GM19468 (cell line): ENCODE measurements around the gene MBP.
"Not testable (repeated sequence)": the region's sequence is repeated elsewhere in the genome, so short reads cannot be mapped to it uniquely, and the experiment has no call there.

Source experiments
- ATAC-seq: cut with Tn5 transposase; IDR thresholded peaks from one replicate; pipeline ENCODE4 v1.9.1; 2021; ENCODE audit warnings: mild to moderate bottlenecking, moderate library complexity, moderate number of reproducible peaks; ENCODE audit not compliant: unreplicated experiment; ENCODE audit errors: extremely low read depth

MBP gene

DNA sequence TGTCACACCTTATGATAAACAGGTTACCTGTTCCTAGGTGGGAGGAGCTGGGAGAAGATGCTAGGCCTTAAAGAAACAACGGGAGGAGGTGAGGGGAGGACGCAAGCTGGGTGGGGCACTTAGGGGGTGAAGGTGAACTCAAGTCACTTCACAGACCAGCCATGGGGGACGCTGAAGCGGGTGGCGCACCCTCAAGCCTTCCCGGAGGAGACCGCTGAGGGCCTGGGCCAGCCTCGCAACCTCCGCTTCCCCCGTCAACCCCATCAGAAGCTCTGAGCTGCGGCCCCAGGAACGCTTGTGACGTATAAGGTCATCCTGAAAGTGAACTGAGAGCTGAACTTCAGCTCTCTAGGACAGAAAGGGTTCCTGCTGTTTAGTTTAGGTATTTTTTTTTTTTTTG, 133.5 kb downstream of the MBP start:
- ATAC-seq = no peak

DNA sequence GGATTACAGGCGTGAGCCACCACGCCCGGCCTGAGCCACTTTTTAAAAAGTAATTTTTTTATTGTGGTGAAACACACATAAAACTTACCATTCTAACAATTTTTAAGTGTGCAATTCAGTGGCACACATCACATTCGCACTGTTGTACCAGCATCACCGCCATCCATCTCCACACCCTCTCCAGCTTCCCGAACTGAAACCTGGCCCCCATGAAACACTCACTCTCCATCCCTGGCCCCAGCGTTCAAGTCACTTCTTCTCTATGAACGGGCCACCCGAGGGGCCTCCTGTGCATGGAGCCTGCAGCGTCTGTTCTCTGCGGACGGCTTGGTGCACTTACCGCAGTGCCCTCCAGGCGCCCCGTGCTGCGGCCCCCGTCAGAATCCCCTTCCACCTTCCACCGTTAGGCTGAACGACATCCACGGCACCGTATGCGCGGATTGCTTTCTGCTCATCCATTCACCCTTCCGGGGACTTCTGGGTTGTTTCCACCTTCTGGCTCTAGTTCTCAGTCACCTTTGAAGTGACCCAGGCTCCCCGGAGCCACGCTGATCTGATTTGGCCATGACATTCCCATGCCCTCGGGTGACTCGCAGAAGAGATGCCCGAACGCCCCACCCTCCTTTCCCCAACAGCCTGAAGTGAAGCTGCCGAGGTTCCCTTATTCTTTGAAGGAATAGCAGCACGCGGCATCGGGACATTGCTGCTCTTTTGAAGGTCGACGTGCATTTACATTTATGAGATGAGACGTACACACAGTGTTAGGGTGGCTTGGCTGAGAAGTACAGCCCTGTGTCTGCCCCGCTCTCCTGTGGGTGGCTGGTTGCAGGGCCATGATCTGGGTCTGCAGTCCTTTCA, 134.4 kb downstream of the MBP start:
- ATAC-seq = no peak

DNA sequence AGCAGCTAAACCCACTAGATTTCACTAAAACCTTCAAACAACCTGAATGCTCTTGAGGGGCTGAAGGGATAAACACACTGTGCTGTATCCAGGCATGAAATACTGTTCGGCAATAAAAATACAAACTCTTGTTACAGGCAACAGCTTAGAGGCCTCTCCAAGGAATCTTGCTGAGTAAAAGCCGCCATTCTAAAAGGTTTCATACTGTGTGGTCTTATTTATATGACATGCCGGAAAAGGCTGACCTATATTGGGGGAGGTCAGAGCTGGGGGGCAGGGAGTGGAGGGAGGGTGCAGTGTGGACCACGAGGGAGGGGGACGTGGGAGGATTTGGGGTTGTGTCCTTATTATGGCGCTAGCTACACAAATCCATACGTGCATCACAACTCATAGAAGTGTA, 136.2 kb downstream of the MBP start:
- ATAC-seq = no peak

DNA sequence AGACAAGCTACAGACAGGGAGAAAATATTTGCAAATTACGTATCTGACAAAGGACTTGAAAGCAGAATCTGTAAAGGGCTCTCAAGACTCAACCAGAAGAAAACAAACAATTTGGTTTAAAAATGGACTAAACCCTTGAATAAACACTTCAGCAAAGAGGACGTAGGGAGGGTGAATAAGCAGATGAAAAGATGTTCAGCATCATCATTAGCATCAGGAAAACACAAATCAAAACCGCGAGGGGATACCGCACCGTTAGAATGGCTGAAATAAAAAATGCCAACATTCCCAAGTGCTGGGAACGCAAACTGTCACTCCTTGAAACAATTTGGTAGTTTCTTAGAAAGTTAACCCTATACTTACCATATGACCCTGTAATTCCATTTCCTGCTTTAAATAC, 136.7 kb downstream of the MBP start:
- ATAC-seq = no peak

DNA sequence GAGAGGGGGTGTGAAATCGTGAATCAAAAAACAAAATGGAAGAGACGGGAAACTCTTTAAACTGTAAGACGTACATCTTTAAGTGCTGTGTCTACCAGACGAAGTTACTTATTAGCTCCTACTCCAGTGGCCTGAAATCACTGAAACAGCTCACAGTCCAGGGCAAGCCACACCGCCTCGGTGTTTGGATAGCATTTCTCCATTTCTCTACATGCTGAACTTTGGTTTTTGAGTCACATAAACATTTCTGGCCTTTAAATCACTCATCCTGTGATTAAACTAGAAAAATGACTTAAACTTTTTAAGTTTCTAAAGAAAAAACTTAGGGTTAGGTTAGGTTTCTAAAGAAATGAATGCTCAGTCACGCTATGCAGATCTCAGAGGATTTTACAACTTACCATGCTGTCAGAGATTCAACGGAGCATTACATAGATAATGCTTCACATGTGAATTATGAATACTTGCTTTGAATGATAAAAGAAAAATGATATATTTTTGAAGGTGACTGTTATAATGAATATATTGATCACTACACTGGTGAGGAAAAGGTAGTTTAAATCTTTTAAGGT, 138.4 kb downstream of the MBP start:
- ATAC-seq = no peak

DNA sequence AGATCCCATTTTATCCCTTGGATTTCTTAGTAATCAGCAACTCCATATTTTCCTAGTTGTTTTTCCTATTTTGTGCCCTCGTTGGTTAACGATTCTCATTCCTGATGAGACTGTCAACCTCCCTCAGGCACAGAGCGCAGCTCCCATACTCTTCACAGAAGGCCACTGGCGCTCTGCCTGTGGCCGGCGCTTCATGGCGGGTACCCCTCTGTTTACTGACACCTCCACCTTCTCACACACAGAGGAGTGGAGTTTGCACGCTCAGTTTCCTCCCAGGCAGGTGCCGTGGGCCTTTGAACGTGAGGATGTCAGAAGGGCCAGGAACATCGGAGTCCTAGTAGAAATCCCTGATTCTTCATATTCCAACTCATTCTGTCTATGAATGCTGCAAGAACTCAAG, 139.0 kb downstream of the MBP start:
- no peak for ATAC-seq

DNA sequence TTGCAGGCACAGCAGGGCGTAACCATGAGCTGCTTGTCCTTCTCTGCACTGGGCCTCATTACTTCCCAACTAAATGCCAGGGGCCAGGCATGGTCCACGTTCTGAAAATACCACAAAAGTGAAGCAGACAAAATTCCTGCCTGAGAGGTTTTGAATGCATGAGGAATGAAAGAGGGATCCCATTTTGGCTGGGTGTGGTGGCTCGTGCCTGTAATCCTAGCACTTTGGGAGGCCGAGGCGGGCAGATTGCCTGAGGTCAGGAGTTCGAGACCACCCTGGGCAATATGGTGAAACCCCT, 139.5 kb downstream of the MBP start:
- ATAC-seq = no peak

DNA sequence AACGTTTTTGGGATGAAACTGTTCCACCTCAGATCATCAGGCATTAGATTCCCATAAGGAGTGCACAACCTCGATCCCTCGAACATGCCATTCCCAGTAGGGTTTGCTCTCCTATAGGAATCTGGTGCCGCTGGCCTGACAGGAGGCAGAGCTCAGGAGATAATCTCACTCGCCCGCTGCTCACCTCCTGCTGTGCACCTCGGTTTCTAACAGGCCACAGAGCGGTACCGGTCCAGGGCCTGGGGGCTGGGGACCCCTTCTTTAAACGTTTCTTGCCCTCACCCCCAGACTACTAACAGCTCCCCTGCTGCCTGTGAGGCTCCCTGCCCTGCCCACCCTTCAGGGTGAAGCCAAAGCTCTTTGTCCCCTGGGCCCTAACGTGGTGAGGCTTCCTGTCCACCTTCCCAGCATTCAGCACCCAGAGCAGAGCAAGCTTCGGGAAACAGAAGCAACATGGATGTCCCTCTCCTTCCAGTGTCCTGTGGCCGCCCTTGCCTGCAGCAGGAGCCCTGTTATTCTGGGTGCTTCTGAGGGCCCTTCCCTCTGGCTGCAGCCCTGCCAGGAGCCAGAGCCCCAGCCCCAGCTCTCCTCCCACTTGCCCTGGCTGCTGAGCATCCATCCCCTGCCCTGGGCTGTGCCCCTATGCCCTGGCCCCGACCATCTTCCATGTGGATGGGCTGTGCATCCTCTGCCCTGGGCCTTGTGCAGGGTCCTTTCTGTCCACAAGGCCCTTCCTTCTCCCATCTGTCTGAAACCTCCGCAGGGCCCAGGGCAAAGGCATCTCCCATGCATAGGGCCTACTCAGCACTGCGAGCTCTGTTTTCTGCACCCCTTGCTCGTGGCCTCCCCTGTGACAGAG, 140.1 kb downstream of the MBP start:
- no peak for ATAC-seq

DNA sequence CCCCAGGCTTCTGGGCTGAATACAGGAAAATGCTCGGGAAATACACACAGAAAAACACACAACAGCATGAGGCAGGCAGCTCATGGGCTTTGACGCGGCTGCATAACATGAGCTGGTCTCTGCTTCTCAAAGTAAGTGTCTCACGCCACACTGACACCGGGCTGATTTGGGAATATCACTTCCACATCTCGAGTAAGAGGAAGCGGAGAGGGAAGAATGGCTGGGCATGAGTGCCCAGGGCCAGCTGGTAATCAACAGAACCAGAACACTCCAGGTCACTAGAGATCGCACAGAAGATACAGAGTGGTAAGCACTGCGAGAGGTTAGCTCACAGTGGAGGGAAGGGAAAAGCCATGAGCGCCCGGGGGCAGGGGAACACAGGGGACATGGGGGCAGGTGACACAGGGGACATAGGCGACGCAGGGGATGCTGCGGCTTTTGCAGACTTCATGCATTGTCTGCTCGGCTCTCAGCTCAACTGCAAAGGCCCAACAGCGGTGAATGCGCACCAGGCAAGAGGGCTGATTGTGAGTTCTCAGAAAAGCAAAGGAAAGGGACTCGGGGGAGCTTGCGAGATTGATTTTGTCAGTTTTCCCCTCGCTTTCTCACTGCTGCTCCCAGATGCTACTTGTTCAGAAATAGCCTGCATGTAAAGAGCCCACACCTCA, 141.4 kb downstream of the MBP start:
- ATAC-seq = no peak

DNA sequence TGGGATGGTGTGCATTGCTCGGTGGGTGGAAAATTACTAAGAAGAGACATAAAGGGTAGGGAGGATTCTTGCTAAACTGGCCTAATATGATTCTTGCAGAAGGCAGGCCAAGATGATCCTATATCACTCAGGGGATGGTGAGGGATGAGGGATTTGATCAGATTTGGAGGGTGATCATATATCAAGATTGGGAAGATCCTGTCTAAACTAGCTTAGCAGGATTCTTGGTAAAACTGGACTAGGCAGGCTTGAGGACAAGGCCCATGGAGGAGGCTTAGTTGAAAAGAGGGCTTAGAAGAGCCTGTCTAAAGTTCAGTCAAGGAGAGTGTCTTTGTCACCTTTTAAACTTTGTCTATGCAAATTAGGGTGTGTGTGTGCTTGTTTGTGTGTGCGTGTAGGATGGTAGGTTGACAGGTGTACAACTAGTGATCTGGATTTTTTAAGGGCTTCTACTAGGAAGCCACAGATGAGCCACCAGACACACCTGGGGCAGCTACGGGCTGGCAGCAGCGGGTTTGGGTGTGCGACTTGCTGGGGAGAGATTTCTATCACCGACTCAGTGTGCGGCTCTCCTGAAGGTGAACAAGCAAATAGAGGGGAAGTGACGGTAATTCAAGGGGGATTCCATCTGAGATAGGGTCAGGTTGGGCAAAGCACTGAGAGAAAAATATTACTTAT, 142.1 kb downstream of the MBP start:
- not testable (repeated sequence) for ATAC-seq

DNA sequence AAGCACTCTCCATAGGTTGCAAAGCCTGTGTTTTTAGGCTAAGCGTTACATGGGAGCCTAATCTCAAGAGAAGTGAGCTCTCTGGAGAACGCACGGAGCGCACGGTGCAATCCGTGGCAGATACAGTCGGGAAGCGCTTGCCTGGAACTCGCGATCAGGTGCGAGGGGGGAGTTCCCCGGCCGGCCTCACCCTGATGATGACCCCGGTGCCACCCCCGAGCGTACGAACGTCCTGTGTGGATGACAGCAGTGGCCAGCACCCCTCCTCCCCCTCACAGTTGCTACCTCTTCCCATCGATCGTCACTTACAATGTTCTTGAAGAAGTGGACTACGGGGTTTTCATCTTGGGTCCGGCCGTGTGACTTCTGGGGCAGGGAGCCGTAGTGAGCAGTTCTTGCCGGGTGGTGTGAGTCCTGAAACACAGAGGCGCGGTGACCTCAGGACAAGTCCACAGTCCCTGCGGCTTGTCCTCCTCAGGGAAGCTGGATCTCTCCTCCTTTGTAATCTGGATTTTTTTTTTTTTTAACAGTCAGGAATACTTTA, 142.9 kb downstream of the MBP start:
- no peak for ATAC-seq

DNA sequence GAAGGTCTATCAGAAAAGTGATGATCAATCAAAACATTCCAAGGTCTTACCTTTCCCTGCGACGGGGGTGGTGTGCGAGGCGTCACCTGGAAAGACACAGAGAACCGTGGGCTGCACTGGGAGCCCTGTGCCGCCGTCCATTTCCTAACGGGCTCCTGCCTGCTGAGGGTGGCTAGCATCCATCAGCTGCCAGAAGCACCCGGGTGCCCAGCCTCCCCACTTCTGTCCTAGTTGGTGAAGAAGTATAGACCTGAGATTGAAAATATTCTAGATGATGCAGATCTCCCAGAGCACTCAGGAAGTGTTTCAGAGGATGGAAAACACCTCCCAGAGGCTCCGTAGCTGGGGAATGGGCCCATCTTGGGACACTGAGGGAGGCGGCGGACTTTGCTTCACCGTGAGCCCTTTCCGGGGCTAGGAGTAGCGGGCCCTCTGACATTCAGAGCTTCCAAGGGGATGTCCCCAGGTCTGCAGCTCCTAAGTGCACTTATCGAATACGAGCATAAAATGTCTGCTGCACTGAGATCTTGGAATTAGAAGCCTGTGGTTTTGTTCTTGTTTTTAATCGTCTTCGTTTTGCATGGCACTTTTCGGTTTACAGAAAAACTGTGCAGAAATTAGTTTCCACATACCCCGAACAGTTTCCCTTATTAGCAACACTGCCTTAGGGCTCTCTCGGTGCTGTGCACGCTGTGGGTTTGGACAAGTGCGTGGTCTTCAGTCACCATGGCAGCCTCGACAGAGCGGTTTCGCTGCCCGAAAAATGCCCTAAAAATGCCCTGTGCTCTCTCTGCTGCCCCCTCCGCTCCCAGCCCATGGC, 143.5 kb downstream of the MBP start:
- ATAC-seq = no peak

DNA sequence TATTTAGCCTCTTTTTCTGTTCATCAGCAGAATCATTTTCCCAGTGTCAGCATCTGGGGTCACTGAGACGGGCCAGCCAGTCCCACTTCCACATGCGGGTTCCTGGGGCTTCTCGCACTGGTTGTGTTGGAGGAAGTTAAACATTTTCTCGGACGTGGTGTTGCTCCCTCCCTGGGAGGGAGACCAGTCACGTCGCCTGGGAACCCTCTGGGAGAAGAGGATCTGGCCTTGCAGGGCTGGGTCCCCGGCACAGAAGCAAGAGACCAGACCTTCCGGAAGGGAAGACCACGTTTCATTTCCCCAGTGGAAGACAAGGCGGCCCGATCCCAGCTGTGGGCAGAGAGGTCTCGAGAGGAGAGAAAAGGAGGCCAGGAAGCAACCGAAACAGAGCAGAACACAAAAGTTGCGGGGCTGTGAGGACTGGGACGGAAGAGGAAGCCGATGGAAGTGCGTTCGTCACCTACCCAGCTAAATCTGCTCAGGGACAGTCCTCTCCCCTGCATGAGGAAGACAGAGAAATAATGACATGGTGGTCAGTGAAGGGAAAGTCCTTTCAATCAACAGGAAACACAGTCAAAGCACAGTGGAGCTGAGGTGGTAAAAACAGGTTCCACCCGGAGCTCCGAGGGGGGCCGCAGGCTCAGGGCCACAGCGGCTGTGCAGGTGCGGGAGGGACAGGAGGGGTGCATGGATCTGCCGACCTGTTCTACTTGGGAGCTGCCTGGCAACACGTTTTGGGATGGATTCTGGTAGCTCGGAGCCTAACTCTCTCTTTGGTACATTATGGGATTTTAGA, 144.4 kb downstream of the MBP start:
- ATAC-seq = no peak

DNA sequence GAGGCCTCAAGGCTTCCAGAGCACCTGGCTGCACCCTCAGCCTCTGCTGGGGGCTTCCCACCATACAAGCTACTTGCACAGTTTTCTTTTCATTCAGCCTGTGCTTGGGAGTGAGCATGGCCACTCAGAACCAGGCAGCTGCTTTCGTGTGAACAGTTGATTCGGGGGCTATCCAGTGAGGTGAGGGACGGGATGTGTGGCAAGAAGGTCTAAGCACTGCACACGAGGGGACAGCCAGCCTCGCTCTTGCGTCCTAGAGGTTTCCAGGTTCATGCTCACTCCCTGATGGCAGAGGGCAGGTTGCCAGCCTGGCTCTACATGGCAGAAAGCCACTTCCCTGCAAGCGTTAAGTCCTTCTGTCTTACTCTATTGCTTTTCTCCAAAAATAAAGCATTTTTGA, 146.2 kb downstream of the MBP start:
- no peak for ATAC-seq

DNA sequence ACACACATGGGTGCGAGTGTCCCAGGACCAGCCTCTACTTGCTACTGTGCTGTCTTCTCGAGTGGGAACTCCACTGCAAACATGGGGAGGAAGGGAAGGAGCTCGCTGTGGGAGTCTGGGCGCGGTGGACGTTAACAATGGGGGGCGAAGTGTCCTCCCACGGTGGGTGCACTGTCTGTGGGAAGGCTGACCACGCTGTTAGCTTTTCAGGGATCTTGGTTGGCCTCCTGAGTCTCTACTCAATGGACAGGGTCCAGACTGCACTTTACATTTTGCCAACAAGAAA, 146.7 kb downstream of the MBP start:
- no peak for ATAC-seq

DNA sequence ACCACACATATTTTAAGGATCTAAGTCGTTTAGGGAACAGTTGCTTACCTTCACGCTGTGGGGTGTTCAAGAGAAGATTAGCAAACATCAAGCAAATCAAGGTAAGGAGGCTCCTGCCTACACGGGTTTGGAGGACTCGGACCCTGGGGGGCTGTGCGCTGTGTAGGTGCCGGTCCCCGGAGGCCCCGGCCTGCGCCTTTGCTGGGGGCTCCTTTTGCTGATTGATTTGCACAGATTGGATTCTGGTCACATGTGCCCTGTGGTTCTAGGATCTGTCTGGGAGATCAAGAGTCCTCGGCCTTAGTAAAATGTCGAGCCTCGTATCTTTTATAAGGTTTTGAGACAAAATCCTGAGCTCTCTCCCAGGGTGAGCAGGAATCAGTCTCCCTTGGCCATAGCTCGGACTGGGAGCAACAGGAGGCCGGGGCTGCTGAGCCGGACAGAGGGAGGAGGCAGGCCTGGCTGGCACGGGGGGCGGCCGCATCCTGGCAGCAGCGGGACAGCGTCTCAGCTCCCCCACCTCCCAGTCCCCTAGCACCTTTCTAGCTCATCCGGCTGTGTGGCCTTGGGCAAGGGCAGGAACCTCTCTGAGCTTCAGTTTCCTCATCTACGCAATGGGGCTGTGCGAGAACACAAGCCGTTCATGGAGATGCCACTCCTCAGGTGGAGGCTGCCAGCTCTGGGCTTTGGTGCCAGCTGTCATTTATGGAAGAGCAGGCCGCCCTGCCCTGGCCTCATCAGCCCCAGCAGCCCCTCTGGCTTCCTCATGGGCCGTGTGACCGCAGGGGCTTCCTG, 147.2 kb downstream of the MBP start:
- no peak for ATAC-seq

DNA sequence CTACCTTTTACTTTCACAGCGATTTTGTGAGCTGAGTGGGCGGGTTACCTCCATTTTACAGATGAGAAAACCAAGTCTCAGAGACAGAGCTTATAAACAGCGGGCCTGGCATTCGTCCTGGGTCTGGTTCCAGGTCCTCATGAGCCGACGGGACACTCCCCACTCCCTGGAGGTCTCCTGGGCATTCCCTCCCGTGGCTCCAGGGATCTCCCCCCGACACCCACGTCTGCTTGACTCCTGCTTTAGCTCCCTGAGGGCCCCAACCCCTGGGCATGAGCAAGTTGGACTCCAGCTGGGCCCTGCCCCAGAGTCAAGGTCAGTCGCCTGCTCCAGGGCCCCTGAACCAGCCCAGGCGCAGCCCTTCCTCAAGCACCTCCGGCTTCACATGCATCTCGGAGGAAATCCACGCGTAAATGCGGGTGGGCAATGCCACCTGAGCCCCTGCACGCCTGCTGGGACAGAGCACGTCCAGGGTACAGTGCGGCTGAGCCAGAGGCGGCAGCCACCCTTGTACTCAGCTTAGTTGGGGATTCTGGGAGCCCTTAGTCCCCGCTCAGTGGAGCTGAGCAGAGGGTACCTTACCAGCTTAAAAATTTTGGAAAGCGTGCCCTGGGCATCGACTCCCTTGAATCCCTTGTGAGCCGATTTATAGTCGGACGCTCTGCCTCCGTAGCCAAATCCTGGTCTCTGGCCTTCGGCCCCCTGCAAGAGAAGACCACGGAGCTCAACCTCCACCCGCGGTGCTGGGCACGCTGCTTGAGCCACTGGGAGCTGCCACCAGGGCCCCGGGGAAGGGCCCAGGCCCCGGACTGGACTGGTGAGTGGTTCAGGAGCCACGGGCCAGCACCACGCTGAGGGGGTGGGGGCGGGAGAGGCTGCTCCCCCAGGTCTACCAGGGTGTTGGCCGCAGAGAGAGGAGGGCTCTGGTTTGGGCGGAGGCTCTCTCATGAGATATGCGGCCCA, 148.1 kb downstream of the MBP start:
- ATAC-seq = no peak
